ENCODE data around the gene THUMPD3.
A peak's percentile ranks its signal among the peaks of the same experiment; 100 is the strongest.

The THUMPD3 gene

GRCh38 chr3:9379327-9379726, 16.5 kb downstream of the THUMPD3 start:
- Histone ChIP-seq H2BK5ac (ENCODE audit: low read depth, low read length, poor library complexity, severe bottlenecking) (no peak overlapping the region), H3K9me3 (ENCODE audit: control insufficient read depth, low read length) (no peaks in the 10 kb centered on the region), H3K4ac (ENCODE audit: low read depth in 1 of 2, low read length in 2 of 2) (no peak overlapping the region), H4K91ac (ENCODE audit: low read length) (no peak overlapping the region), H3K79me1 (replicated peaks; ENCODE audit: low read length, poor library complexity, severe bottlenecking) (peaks cover 10% of the 10 kb centered on the region), H3K27me3 (ENCODE audit: control insufficient read depth in 1 of 2, insufficient read depth in 1 of 2, low read length in 2 of 2) (no peaks in the 10 kb centered on the region), H3K23ac (ENCODE audit: low read length in 2 of 2) (no peak overlapping the region), H2AK5ac (ENCODE audit: low read length, severe bottlenecking) (no peak overlapping the region), H3K4me1 (ENCODE audit: control insufficient read depth, insufficient read depth, low read depth, low read length) (no peaks in the 10 kb centered on the region), H2BK12ac (ENCODE audit: low read length in 2 of 2) (no peak overlapping the region), H2BK15ac (ENCODE audit: low read depth, poor library complexity, severe bottlenecking) (no peak overlapping the region), H3K27ac (ENCODE audit: low read length, poor library complexity, severe bottlenecking) (no peak overlapping the region), H2BK120ac (ENCODE audit: low read depth, low read length) (no peak overlapping the region), H3K18ac (ENCODE audit: low read depth in 1 of 2, low read length in 2 of 2) (no peak overlapping the region), H2AFZ (ENCODE audit: low read depth, low read length) (no peak overlapping the region), H3K9ac (ENCODE audit: low read length) (no peak overlapping the region), H3K14ac (ENCODE audit: low read length in 2 of 2) (no peak overlapping the region), H3K36me3 (ENCODE audit: control insufficient read depth in 1 of 2, insufficient read depth in 2 of 2, low read depth in 1 of 2, low read length in 2 of 2) (peaks cover 3 to 91% of the 10 kb centered on the region in 2 experiments), H4K8ac (ENCODE audit: low read length) (no peak overlapping the region), H3K4me3 (ENCODE audit: insufficient read depth in 1 of 2, low read depth in 1 of 2, low read length in 2 of 2) (no peak overlapping the region), H3K4me2 (ENCODE audit: low read length, poor library complexity, severe bottlenecking) (no peak overlapping the region)
- no peak for DNase-seq
- no CpG with 5 or more reads among the region's 4 CpGs for WGBS

- H3K4me3 ChIP-seq (ENCODE audit: insufficient read depth in 1 of 2, low read depth in 1 of 2, low read length in 2 of 2), result no peak overlapping the region
- H3K9ac ChIP-seq (ENCODE audit: low read length), result no peak overlapping the region
- H3K9me3 ChIP-seq (ENCODE audit: control insufficient read depth, low read length), result no peaks in the 10 kb centered on the region
- no peak overlapping the region for H3K4ac ChIP-seq (ENCODE audit: low read depth in 1 of 2, low read length in 2 of 2)
- no peak overlapping the region for H2BK120ac ChIP-seq (ENCODE audit: low read depth, low read length)
- no peak overlapping the region for H3K18ac ChIP-seq (ENCODE audit: low read depth in 1 of 2, low read length in 2 of 2)
- H3K27ac ChIP-seq (ENCODE audit: low read length, poor library complexity, severe bottlenecking), result no peak overlapping the region
- H3K36me3 ChIP-seq (ENCODE audit: control insufficient read depth in 1 of 2, insufficient read depth in 2 of 2, low read depth in 1 of 2, low read length in 2 of 2), result peaks cover 5 to 91% of the 10 kb centered on the region in 2 experiments
- no peaks in the 10 kb centered on the region for H3K27me3 ChIP-seq (ENCODE audit: control insufficient read depth in 1 of 2, insufficient read depth in 1 of 2, low read length in 2 of 2)
- H3K23ac ChIP-seq (ENCODE audit: low read length in 2 of 2), result no peak overlapping the region
- H2AFZ ChIP-seq (ENCODE audit: low read depth, low read length), result no peak overlapping the region
- H2BK5ac ChIP-seq (ENCODE audit: low read depth, low read length, poor library complexity, severe bottlenecking), result no peak overlapping the region
- no peaks in the 10 kb centered on the region for H3K4me1 ChIP-seq (ENCODE audit: control insufficient read depth, insufficient read depth, low read depth, low read length)
- no peak overlapping the region for H3K14ac ChIP-seq (ENCODE audit: low read length in 2 of 2)
- H2BK15ac ChIP-seq (ENCODE audit: low read depth, poor library complexity, severe bottlenecking), result no peak overlapping the region
- H4K91ac ChIP-seq (ENCODE audit: low read length), result no peak overlapping the region
- no peak overlapping the region for H2BK12ac ChIP-seq (ENCODE audit: low read length in 2 of 2)
- peaks cover 9% of the 10 kb centered on the region for H3K79me1 ChIP-seq (replicated peaks; ENCODE audit: low read length, poor library complexity, severe bottlenecking)
- 95% methylated on average over 3 of the region's 3 CpGs for WGBS
- H2AK5ac ChIP-seq (ENCODE audit: low read length, severe bottlenecking), result no peak overlapping the region
- no peak for DNase-seq
- no peak overlapping the region for H4K8ac ChIP-seq (ENCODE audit: low read length)
- no peak overlapping the region for H3K4me2 ChIP-seq (ENCODE audit: low read length, poor library complexity, severe bottlenecking)
Measured at GRCh38 chr3:9380014-9380413, 17.2 kb downstream of the THUMPD3 start.

- Histone ChIP-seq H2BK12ac (ENCODE audit: low read length in 2 of 2) (no peak overlapping the region), H3K23ac (ENCODE audit: low read length in 2 of 2) (no peak overlapping the region), H2BK15ac (ENCODE audit: low read depth, poor library complexity, severe bottlenecking) (no peak overlapping the region), H3K27ac (ENCODE audit: low read length, poor library complexity, severe bottlenecking) (peak overlapping the region; percentile 27), H3K14ac (ENCODE audit: low read length in 2 of 2) (no peak overlapping the region), H3K4me1 (ENCODE audit: control insufficient read depth, insufficient read depth, low read depth, low read length) (no peaks in the 10 kb centered on the region), H3K18ac (ENCODE audit: low read depth in 1 of 2, low read length in 2 of 2) (no peak overlapping the region), H2AFZ (ENCODE audit: low read depth, low read length) (no peak overlapping the region), H3K4me3 (ENCODE audit: insufficient read depth in 1 of 2, low read depth in 1 of 2, low read length in 2 of 2) (no peak overlapping the region), H3K79me1 (replicated peaks; ENCODE audit: low read length, poor library complexity, severe bottlenecking) (peaks cover 5% of the 10 kb centered on the region), H3K27me3 (ENCODE audit: control insufficient read depth in 1 of 2, insufficient read depth in 1 of 2, low read length in 2 of 2) (no peaks in the 10 kb centered on the region), H3K4ac (ENCODE audit: low read depth in 1 of 2, low read length in 2 of 2) (no peak overlapping the region), H3K9me3 (ENCODE audit: control insufficient read depth, low read length) (no peaks in the 10 kb centered on the region), H2BK120ac (ENCODE audit: low read depth, low read length) (no peak overlapping the region), H2AK5ac (ENCODE audit: low read length, severe bottlenecking) (no peak overlapping the region), H4K8ac (ENCODE audit: low read length) (no peak overlapping the region), H2BK5ac (ENCODE audit: low read depth, low read length, poor library complexity, severe bottlenecking) (no peak overlapping the region), H3K9ac (ENCODE audit: low read length) (peak overlapping the region; percentile 17), H3K36me3 (ENCODE audit: control insufficient read depth in 1 of 2, insufficient read depth in 2 of 2, low read depth in 1 of 2, low read length in 2 of 2) (peaks cover 3 to 91% of the 10 kb centered on the region in 2 experiments), H4K91ac (ENCODE audit: low read length) (no peak overlapping the region), H3K4me2 (ENCODE audit: low read length, poor library complexity, severe bottlenecking) (no peak overlapping the region)
- DNase-seq, result peak; percentile 41
- WGBS, result 93% methylated on average over 9 of the region's 13 CpGs
Measured at GRCh38 chr3:9384141-9384828, 21.4 kb downstream of the THUMPD3 start.

GRCh38 chr3:9385187-9386077, 22.6 kb downstream of the THUMPD3 start:
- Histone ChIP-seq H3K4me1 (ENCODE audit: control insufficient read depth, insufficient read depth, low read depth, low read length) (no peaks in the 10 kb centered on the region), H3K36me3 (ENCODE audit: control insufficient read depth in 1 of 2, insufficient read depth in 2 of 2, low read depth in 1 of 2, low read length in 2 of 2) (peaks cover 6 to 91% of the 10 kb centered on the region in 2 experiments), H3K14ac (ENCODE audit: low read length in 2 of 2) (no peak overlapping the region), H2BK5ac (ENCODE audit: low read depth, low read length, poor library complexity, severe bottlenecking) (no peak overlapping the region), H3K27me3 (ENCODE audit: control insufficient read depth in 1 of 2, insufficient read depth in 1 of 2, low read length in 2 of 2) (no peaks in the 10 kb centered on the region), H3K4me3 (ENCODE audit: insufficient read depth in 1 of 2, low read depth in 1 of 2, low read length in 2 of 2) (no peak overlapping the region), H2BK15ac (ENCODE audit: low read depth, poor library complexity, severe bottlenecking) (no peak overlapping the region), H2BK120ac (ENCODE audit: low read depth, low read length) (no peak overlapping the region), H3K9ac (ENCODE audit: low read length) (peak overlapping the region; percentile 6), H3K23ac (ENCODE audit: low read length in 2 of 2) (no peak overlapping the region), H2AFZ (ENCODE audit: low read depth, low read length) (no peak overlapping the region), H3K79me1 (replicated peaks; ENCODE audit: low read length, poor library complexity, severe bottlenecking) (peaks cover 5% of the 10 kb centered on the region), H4K91ac (ENCODE audit: low read length) (no peak overlapping the region), H3K18ac (ENCODE audit: low read depth in 1 of 2, low read length in 2 of 2) (no peak overlapping the region), H3K27ac (ENCODE audit: low read length, poor library complexity, severe bottlenecking) (peak overlapping the region; percentile 27), H3K9me3 (ENCODE audit: control insufficient read depth, low read length) (no peaks in the 10 kb centered on the region), H3K4me2 (ENCODE audit: low read length, poor library complexity, severe bottlenecking) (no peak overlapping the region), H3K4ac (ENCODE audit: low read depth in 1 of 2, low read length in 2 of 2) (no peak overlapping the region), H2AK5ac (ENCODE audit: low read length, severe bottlenecking) (no peak overlapping the region), H2BK12ac (ENCODE audit: low read length in 2 of 2) (no peak overlapping the region), H4K8ac (ENCODE audit: low read length) (no peak overlapping the region)
- no peak for DNase-seq
- WGBS, result 96% methylated on average over 1 of the region's 2 CpGs

Data from mesenchymal stem cell (in vitro differentiated cells and primary cell).